Vagina (tissue), 2 donors: ENCODE results near the gene LZTS2. TPM values are rescaled to one million over a fixed set of nuclear protein-coding genes. Genes with fewer than 3 reads are reported as not detected.

Experiments used
- DNase-seq, 2 donors: peaks; one replicate each; pipeline ENCODE4 v3.0.0-alpha.2; 2017; ENCODE audit errors: extremely low spot score in 2 of 2
- H3K27ac ChIP-seq: fragments of 200-600 bp; sonication (generic); one replicate; pipeline ENCODE4 v1.5.1; 2019
- H3K27me3 ChIP-seq: fragments of 200-600 bp; sonication (generic); one replicate; pipeline ENCODE4 v1.5.1; 2019
- H3K36me3 ChIP-seq, 2 donors: fragments of 200-600 bp; sonication (generic); one replicate each; pipeline ENCODE4 v1.5.1; 2017 to 2019
- H3K4me1 ChIP-seq: fragments of 200-600 bp; sonication (generic); one replicate; pipeline ENCODE4 v1.5.1; 2019
- H3K4me3 ChIP-seq, 2 donors: fragments of 200-600 bp; sonication (generic); 1 replicate in 1 of 2; 2 replicates in 1 of 2; pipeline ENCODE4 v1.5.1; 2016 to 2019
- H3K9me3 ChIP-seq: fragments of 200-600 bp; sonication (generic); one replicate; pipeline ENCODE4 v1.5.1; 2019
- CTCF ChIP-seq, 3 experiments: fragments of 450-650 bp in 2 of 3; fragments of 200-600 bp in 1 of 3; sonication (generic) in 1 of 3; IDR thresholded peaks; one replicate each; pipeline ENCODE4 v1.5.1; 2017 to 2019; ENCODE audit warnings: antibody characterized with exemption in 3 of 3, mild to moderate bottlenecking in 2 of 3, moderate library complexity in 2 of 3
- POLR2A ChIP-seq, 2 donors: fragments of 450-650 bp; IDR thresholded peaks; one replicate each; pipeline ENCODE4 v1.6.1; 2017; ENCODE audit warnings: antibody characterized with exemption in 2 of 2, mild to moderate bottlenecking in 2 of 2, moderate library complexity in 2 of 2
- POLR2AphosphoS5 ChIP-seq, 2 donors: sonication (generic); formaldehyde crosslinking; IDR thresholded peaks; one replicate each; pipeline ENCODE4 v1.9.0; 2017; ENCODE audit warnings: antibody characterized with exemption in 2 of 2, mild to moderate bottlenecking in 2 of 2, low read depth in 1 of 2; ENCODE audit not compliant: insufficient read depth in 1 of 2
- intact Hi-C: fragments of 100-400 bp; cut with DNase I; formaldehyde crosslinking; loops from one replicate; pipeline ENCODE4 v1.15.1; 2023
- total RNA-seq: library from RNA; depleted of rRNA; stranded (reverse); fragments of >200 nt; gene quantifications from one replicate; pipeline ENCODE4 v1.2.3, GENCODE V29; 2016

Gene LZTS2
- total RNA-seq, 1 donor from 2014 or later: 99.4 TPM

- no peak for TF ChIP-seq POLR2AphosphoS5 (IDR thresholded peaks at IDR 0.05; ENCODE audit: insufficient read depth in 1 of 2, low read depth in 1 of 2)
- TF ChIP-seq CTCF (IDR thresholded peaks at IDR 0.05): no peak
- no peak for TF ChIP-seq POLR2A (IDR thresholded peaks at IDR 0.05)
- Histone ChIP-seq H3K9me3 (no peaks in the 10 kb centered on the region), H3K36me3 (no peaks in the 10 kb centered on the region), H3K27ac (no peak overlapping the region), H3K4me1 (peaks cover 18% of the 10 kb centered on the region), H3K27me3 (no peaks in the 10 kb centered on the region), H3K4me3 (no peak overlapping the region)
- intact Hi-C loops: no loop called here
- DNase-seq: no peak
Measured at GRCh38 chr10:101014966-101015581, 15.5 kb downstream of the LZTS2 start.

GRCh38 chr10:101015582-101015973, 16.0 kb downstream of the LZTS2 start:
- no peaks in the 10 kb centered on the region for H3K27me3 ChIP-seq
- no peak for DNase-seq
- TF ChIP-seq CTCF (IDR thresholded peaks at IDR 0.05): no peak
- no peak for TF ChIP-seq POLR2AphosphoS5 (IDR thresholded peaks at IDR 0.05; ENCODE audit: insufficient read depth in 1 of 2, low read depth in 1 of 2)
- TF ChIP-seq POLR2A (IDR thresholded peaks at IDR 0.05): no peak
- no peaks in the 10 kb centered on the region for H3K36me3 ChIP-seq
- H3K27ac ChIP-seq: no peak overlapping the region
- H3K9me3 ChIP-seq: no peaks in the 10 kb centered on the region
- no peak overlapping the region for H3K4me3 ChIP-seq
- intact Hi-C loops: no loop called here
- H3K4me1 ChIP-seq: peaks cover 18% of the 10 kb centered on the region

DNA sequence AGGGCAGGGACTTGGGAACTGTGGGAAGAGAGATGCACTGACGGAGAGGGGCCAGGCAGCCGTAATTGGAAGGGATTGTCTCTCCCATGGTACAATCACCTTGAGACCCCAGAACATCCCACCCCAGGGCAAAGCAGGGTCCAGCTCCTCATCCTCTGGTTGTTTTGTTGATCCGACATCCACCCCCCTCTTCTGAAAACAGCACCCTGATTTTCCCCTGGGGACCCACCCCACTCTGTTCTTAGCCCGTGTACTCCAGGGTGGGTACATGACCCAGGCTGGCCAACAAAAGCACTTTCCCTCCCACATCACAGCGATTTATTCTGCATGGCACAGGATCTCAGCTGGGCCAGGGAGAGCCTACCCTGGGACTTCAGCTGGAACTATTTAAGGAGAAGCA, 17.2 kb downstream of the LZTS2 start:
- Histone ChIP-seq H3K9me3 (no peaks in the 10 kb centered on the region), H3K27me3 (no peaks in the 10 kb centered on the region), H3K27ac (no peak overlapping the region), H3K4me3 (no peak overlapping the region), H3K36me3 (no peaks in the 10 kb centered on the region), H3K4me1 (peaks cover 18% of the 10 kb centered on the region)
- no peak for DNase-seq
- intact Hi-C loops: no loop called here
- TF ChIP-seq POLR2A (IDR thresholded peaks at IDR 0.05) (no peak), CTCF (IDR thresholded peaks at IDR 0.05) (no peak), POLR2AphosphoS5 (IDR thresholded peaks at IDR 0.05; ENCODE audit: insufficient read depth in 1 of 2, low read depth in 1 of 2) (no peak)

DNA sequence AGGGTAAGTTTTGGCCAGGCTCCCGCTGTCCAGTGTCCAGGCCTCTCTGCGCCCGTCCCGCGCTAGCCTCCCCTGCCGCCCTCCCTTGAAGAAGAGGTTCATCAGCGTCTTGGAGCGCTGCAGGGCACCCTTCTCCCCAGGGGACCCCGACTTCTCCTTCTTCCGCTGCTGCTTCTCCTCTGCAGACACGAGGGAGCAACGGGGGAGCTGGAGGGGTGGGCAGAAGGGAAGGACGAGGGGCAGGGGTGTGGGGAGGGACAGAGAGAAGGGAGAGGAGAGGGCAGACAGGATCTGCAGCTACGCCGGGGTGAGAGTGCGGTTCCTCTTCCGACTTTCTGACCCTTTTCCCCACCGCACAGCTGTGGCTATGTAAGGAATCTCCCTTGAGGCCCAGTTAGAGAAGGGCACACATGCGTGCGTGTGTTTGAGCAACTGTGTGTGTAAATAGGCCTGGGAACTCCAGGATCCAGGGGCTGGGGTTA, 18.6 kb downstream of the LZTS2 start:
- no peak overlapping the region for H3K4me3 ChIP-seq
- no peak for DNase-seq
- intact Hi-C loops: no loop called here
- TF ChIP-seq POLR2AphosphoS5 (IDR thresholded peaks at IDR 0.05; ENCODE audit: insufficient read depth in 1 of 2, low read depth in 1 of 2): no peak
- no peak for TF ChIP-seq CTCF (IDR thresholded peaks at IDR 0.05)
- TF ChIP-seq POLR2A (IDR thresholded peaks at IDR 0.05): no peak
- H3K27ac ChIP-seq: no peak overlapping the region
- H3K4me1 ChIP-seq: peaks cover 11% of the 10 kb centered on the region
- H3K9me3 ChIP-seq: no peaks in the 10 kb centered on the region
- H3K36me3 ChIP-seq: no peaks in the 10 kb centered on the region
- no peaks in the 10 kb centered on the region for H3K27me3 ChIP-seq

DNA sequence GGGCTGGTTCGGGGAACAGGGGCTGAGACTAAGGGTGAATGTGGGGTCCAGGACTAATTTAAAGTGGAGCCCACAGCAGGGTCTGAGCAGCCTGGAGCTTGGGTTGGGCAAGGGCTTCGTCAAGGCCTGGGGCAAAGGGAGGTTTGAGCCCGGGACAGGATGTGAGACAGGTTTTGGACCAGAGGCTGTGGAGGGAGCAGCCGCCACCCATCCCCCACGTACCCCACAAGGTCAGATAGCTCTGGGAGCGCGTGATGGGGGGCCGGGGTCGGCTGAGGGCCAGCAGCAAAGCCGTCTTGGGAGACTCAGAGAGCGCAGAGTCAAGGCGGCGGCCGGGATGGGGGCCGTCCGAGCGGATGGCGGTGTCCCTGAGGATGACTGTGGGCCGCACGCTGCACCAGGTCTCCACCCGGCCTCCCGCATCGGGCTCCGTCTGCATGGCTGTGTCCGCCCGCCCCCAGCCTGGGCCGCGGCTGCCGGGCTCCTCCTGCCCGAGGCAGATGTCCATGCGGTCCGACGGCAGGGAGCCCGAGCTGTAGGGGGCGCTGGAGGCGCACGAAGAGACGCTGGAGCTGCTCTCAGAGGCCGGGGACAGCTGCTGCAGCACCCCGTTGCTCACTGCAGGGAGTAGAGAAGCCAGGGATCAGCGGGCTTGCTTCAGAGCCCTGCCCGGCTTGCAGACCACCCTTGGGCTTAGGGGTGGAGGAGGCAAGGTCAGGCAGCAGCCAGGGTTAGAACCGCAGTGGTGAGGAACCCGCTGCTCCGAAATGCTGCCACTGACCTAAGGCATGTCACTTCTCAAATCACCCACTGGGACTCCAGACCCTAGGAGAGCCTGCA, 19.2 kb downstream of the LZTS2 start:
- Histone ChIP-seq H3K27ac (no peak overlapping the region), H3K27me3 (no peaks in the 10 kb centered on the region), H3K4me3 (no peak overlapping the region), H3K9me3 (no peaks in the 10 kb centered on the region), H3K4me1 (peaks cover 7% of the 10 kb centered on the region), H3K36me3 (no peaks in the 10 kb centered on the region)
- DNase-seq: no peak
- intact Hi-C loops: no loop called here
- TF ChIP-seq CTCF (IDR thresholded peaks at IDR 0.05) (peak in 2 of 3 experiments; percentile 30 to 36), POLR2A (IDR thresholded peaks at IDR 0.05) (no peak)
